Calu3 (cell line): ENCODE measurements around the gene PDCD7. TPM values are rescaled to one million over a fixed set of nuclear protein-coding genes. Genes with fewer than 3 reads are reported as not detected.

Experiments used
- BruUV-seq: library from RNA; stranded (reverse); fragments of 400-500 nt; replicated peaks from 2 replicates; lab custom pipeline; 2021; lab: Mats Ljungman, UMichigan
- CTCF ChIA-PET: fragments of 300-600 bp; sonication (Branson Sonifier 250); formaldehyde crosslinking; loops from one replicate; lab custom pipeline; 2022; ENCODE audit warnings: antibody characterized with exemption; lab: Charles Lee
- DNase-seq: peaks from one replicate; pipeline ENCODE4 v3.0.0; 2022
- H3K27ac Mint-ChIP-seq: one replicate; pipeline ENCODE4 v1.8.0; 2022; ENCODE audit warnings: mixed read lengths; ENCODE audit not compliant: unreplicated experiment
- H3K27me3 Mint-ChIP-seq: one replicate; pipeline ENCODE4 v1.8.0; 2022; ENCODE audit warnings: mixed read lengths; ENCODE audit not compliant: unreplicated experiment
- H3K36me3 Mint-ChIP-seq: one replicate; pipeline ENCODE4 v1.8.0; 2022; ENCODE audit warnings: mild to moderate bottlenecking, moderate library complexity, mixed read lengths; ENCODE audit not compliant: insufficient read depth, unreplicated experiment
- H3K4me1 Mint-ChIP-seq: one replicate; pipeline ENCODE4 v1.8.0; 2022; ENCODE audit warnings: mild to moderate bottlenecking, low read depth, mixed read lengths; ENCODE audit not compliant: unreplicated experiment
- H3K4me3 Mint-ChIP-seq: one replicate; pipeline ENCODE4 v1.8.0; 2022; ENCODE audit warnings: mild to moderate bottlenecking, low read depth, moderate library complexity, mixed read lengths; ENCODE audit not compliant: unreplicated experiment
- H3K9me3 Mint-ChIP-seq: one replicate; pipeline ENCODE4 v1.8.0; 2022; ENCODE audit warnings: low read depth, mixed read lengths; ENCODE audit not compliant: unreplicated experiment
- intact Hi-C: fragments of 100-400 bp; cut with micrococcal nuclease; formaldehyde crosslinking; loops from one replicate; pipeline ENCODE4 v1.10.0; 2022; ENCODE audit not compliant: unreplicated experiment
- total RNA-seq: library from RNA; stranded (reverse); gene quantifications from 2 replicates; pipeline ENCODE4 v1.2.3, GENCODE V29; 2022
- TF ChIP-seq, protein P1 (sequence below): fragments of 200-600 bp; IDR thresholded peaks from one replicate; pipeline ENCODE4 v1.8.0; 2022; ENCODE audit warnings: antibody characterized with exemption; ENCODE audit not compliant: unreplicated experiment

The PDCD7 gene
- total RNA-seq, 1 experiment from 2014 or later = 26.4 TPM

- TF ChIP-seq, protein P1, sequence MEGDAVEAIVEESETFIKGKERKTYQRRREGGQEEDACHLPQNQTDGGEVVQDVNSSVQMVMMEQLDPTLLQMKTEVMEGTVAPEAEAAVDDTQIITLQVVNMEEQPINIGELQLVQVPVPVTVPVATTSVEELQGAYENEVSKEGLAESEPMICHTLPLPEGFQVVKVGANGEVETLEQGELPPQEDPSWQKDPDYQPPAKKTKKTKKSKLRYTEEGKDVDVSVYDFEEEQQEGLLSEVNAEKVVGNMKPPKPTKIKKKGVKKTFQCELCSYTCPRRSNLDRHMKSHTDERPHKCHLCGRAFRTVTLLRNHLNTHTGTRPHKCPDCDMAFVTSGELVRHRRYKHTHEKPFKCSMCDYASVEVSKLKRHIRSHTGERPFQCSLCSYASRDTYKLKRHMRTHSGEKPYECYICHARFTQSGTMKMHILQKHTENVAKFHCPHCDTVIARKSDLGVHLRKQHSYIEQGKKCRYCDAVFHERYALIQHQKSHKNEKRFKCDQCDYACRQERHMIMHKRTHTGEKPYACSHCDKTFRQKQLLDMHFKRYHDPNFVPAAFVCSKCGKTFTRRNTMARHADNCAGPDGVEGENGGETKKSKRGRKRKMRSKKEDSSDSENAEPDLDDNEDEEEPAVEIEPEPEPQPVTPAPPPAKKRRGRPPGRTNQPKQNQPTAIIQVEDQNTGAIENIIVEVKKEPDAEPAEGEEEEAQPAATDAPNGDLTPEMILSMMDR = no peak
- Mint-ChIP-seq H3K4me1 (peaks cover 15% of the 10 kb centered on the region), H3K27me3 (peaks cover 35% of the 10 kb centered on the region), H3K27ac (no peak overlapping the region), H3K9me3 (no peaks in the 10 kb centered on the region), H3K36me3 (no peaks in the 10 kb centered on the region), H3K4me3 (no peak overlapping the region)
- CTCF ChIA-PET = interaction anchor here (0.6 to 2.2 kb wide), 5 partner anchors 14 to 338 kb away, joined by 3 to 12 read pairs (median 6); no protein-coding TSS in a partner anchor
- no TSS peak for BruUV-seq
- no peak for DNase-seq
- intact Hi-C loops = loop anchor here (2.0 kb wide), 1 partner anchor 33 kb away; no protein-coding TSS in a partner anchor
Observed at GRCh38 chr15:65087411-65087810, 46.2 kb downstream of the PDCD7 start.

- no peak for DNase-seq
Observed at GRCh38 chr15:65086680-65087111, 46.9 kb downstream of the PDCD7 start.

DNA sequence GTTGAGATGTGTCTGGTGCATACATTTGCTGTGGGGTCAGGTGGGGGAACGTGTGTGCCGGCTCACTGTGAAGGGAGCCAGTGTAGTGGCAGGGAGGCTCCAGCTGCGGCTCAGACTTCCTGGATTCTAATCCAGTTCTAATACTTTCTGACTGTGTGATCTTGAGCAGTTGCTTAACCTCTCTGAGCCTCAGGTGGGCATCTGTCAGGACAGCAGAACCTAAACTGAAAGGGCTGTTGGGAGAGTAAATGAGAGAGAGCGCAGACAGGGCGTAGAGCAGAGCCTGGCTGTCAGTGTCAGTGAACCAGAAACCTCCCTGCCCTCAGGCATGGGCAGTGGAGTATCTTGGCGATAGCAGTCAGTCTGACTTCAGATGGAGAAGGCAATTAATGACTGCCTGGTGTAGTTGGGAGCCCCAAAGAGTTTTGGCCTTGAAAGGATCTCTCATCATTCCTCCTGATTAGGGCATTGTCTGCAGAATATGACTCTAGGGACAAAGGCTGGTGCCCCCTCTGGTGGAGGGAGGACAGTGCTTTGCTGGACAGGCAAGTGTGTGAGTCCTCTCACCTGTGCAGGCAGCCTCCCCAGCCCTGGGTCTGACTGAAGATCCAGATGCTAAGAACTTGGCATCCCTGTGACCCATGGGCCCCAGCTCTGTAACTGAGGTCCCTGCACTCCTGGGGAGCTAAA lies 47.5 kb downstream of the PDCD7 start:
- H3K36me3 Mint-ChIP-seq = no peaks in the 10 kb centered on the region
- H3K9me3 Mint-ChIP-seq = no peaks in the 10 kb centered on the region
- H3K27me3 Mint-ChIP-seq = peaks cover 43% of the 10 kb centered on the region
- DNase-seq = peak; percentile 74
- CTCF ChIA-PET = interaction anchor here (1.2 to 3.1 kb wide), 5 partner anchors 15 to 52 kb away, joined by 4 to 12 read pairs (median 10); no protein-coding TSS in a partner anchor
- TF ChIP-seq, protein P1 = peak; percentile 33
- H3K4me3 Mint-ChIP-seq = no peak overlapping the region
- intact Hi-C loops = loop anchor here (2.0 kb wide), 1 partner anchor 31 kb away; no protein-coding TSS in a partner anchor
- H3K4me1 Mint-ChIP-seq = peaks cover 21% of the 10 kb centered on the region
- BruUV-seq = no TSS peak
- no peak overlapping the region for H3K27ac Mint-ChIP-seq

More at GRCh38 chr15:65086680-65087111, 46.9 kb downstream of the PDCD7 start:
- intact Hi-C loops = loop anchor here (2.0 kb wide), 1 partner anchor 32 kb away; no protein-coding TSS in a partner anchor
- BruUV-seq = no TSS peak
- CTCF ChIA-PET = interaction anchor here (0.6 to 2.2 kb wide), 5 partner anchors 15 to 53 kb away, joined by 4 to 12 read pairs (median 6); no protein-coding TSS in a partner anchor
- Mint-ChIP-seq H3K36me3 (no peaks in the 10 kb centered on the region), H3K27ac (no peak overlapping the region), H3K4me3 (no peak overlapping the region), H3K27me3 (peaks cover 42% of the 10 kb centered on the region), H3K4me1 (peaks cover 21% of the 10 kb centered on the region), H3K9me3 (no peaks in the 10 kb centered on the region)
- TF ChIP-seq, protein P1 = no peak

DNA sequence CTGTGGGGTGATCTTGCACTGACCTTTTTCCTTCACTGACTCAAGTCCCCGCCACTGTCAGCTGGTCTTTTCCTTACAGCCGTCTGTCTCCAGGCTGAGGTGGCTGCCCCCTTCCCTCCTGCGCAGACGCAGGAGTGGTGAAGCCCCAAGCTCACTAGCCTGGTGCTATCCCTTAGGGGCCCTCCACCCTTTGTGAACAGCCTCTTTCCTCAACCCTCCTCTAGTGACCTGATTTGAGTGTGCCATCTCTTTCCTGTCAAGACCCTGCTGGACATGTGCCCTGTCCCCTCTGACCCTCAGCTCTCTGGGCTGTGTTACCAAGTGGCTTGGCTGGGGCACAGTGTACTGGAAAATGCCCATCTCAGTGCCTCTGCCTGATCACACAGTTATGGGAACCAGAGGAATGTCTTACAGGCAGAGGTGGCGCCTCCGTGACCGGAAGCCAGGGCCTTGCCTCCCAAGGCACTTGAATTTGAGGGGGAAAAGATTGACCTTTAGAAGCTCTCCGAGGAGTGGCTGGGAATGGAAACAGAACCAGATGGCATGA lies 48.3 kb downstream of the PDCD7 start:
- DNase-seq = no peak
- Mint-ChIP-seq H3K9me3 (no peaks in the 10 kb centered on the region), H3K27ac (no peak overlapping the region), H3K4me1 (peaks cover 21% of the 10 kb centered on the region), H3K36me3 (no peaks in the 10 kb centered on the region), H3K4me3 (no peak overlapping the region), H3K27me3 (peaks cover 43% of the 10 kb centered on the region)
- intact Hi-C loops = no loop called here
- BruUV-seq = no TSS peak
- TF ChIP-seq, protein P1 = no peak
- CTCF ChIA-PET = interaction anchor here (1.3 to 3.1 kb wide), 2 partner anchors 16 to 30 kb away, joined by 3 to 12 read pairs; no protein-coding TSS in a partner anchor
